Spleen (tissue), 7 donors: ENCODE results near the gene METAP1D.

Experiments used
- CTCF ChIP-seq, 11 experiments: fragments of 200-600 bp in 7 of 11; fragments of 450-650 bp in 4 of 11; sonication (generic) in 4 of 11; IDR thresholded peaks in 8 of 11; conservative IDR thresholded peaks in 3 of 11; 1 replicate in 7 of 11; 2 replicates in 4 of 11; pipeline versions ENCODE4 v1.4.0 to v1.8.0; 2016 to 2021; ENCODE audit warnings: antibody characterized with exemption in 11 of 11, inconsistent platforms in 4 of 11, mild to moderate bottlenecking in 1 of 11
- POLR2A ChIP-seq, 3 donors: fragments of 450-650 bp; IDR thresholded peaks; one replicate each; pipeline ENCODE4 v1.5.1; 2017; ENCODE audit warnings: antibody characterized with exemption in 3 of 3, mild to moderate bottlenecking in 1 of 3
- POLR2AphosphoS5 ChIP-seq, 3 donors: sonication (generic); formaldehyde crosslinking; IDR thresholded peaks; one replicate each; pipeline ENCODE4 v1.5.1; 2017; ENCODE audit warnings: antibody characterized with exemption in 3 of 3
- donor health status: DM: no; HTN: no; CAD: no; lungs with moderate emphysema.
- donor health status: DM: no; HTN: no; CAD: no.
- donor health status: DM: no; HTN: no; CAD: no.

DNA sequence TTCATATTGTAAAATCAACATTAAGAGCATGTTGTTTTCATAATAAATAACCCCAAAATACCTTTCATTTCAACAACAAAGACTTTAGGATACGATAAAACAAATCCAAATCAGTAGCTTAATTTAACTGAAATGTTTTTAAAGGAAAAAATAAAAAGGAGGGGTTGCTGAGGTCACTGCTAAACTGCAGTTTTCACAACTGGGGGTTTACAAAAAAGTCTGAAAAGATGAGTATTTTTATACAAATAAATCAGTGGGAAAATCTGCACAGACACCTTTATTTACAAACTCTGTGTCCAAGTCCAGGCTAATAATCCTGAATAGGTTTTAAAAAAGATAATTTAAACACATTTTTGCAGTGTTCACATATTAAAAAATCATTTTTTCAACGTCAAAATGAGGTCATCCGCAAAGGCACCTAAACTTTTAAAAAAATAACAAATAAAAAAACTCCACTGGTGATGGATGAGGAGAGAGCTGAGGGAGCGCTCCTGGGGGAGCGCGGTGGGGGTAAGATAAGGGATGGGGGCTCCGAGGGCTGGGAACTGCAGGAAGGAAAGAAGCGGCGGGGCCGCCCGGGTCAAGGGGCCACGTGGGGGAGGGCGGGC, 99.8 kb downstream of the METAP1D start:
- TF ChIP-seq CTCF (IDR thresholded peaks at IDR 0.05 in 8 of 11, conservative IDR thresholded peaks at IDR 0.05 in 3 of 11) = no peak
- TF ChIP-seq POLR2A (IDR thresholded peaks at IDR 0.05) = no peak
- TF ChIP-seq POLR2AphosphoS5 (IDR thresholded peaks at IDR 0.05) = no peak
